GM20431 (cell line): ENCODE measurements around the gene GGCT.
"Not testable (repeated sequence)": the region's sequence is repeated elsewhere in the genome, so short reads cannot be mapped to it uniquely, and the experiment has no call there.

Source experiments
- in situ Hi-C: fragments of 300-500 bp; cut with MseI, MboI; formaldehyde crosslinking; loops from one replicate; pipeline ENCODE4 v1.15.0; 2020; ENCODE audit warnings: low sequenced_read_pairs; ENCODE audit not compliant: unreplicated experiment

GGCT gene, protein sequence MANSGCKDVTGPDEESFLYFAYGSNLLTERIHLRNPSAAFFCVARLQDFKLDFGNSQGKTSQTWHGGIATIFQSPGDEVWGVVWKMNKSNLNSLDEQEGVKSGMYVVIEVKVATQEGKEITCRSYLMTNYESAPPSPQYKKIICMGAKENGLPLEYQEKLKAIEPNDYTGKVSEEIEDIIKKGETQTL

DNA sequence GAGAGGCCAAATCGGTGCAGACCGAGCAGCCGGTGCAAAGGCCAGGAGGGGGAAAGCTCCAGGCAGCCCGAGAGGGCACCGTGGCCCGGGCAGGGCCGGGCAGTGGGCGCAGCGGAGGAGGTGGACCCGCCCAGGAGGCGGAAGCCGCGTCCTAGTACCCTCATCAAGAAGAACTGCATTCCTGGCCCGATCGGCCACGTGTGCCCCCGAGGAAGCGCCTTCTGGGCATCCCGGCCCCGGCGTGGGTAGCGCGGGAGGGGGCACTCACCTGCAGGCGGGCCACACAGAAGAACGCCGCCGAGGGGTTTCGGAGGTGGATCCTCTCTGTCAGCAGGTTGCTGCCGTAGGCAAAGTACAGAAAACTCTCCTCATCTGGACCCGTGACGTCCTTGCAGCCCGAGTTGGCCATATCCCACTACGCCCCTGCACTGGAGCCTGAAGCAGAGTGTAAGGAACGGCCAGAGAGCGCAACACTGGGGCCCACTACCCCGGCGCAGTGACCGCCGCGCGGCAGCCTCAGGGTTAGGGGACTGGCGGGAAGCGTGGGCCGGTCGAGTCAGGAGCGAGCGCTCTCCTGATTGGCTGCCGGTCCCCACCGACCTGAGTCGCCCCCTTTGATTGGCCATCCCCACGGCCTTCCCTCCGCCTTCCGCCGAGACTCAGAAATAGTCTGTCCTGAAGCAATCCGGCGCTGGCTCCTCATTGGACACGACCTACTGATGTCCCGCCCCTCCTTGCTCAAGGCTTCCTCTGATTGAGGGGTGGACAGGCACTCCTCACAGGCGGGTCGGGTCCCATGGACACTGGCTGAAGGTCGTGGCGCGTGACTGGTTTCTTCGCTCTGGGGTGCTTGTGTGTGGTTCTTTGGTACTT is at the start of gene GGCT:
Gene GGCT (minus strand): TSS at position 529 of the 873 bp plus-strand sequence. CDS start 120 bp downstream, at position 409.
- in situ Hi-C loops: no loop called here

DNA sequence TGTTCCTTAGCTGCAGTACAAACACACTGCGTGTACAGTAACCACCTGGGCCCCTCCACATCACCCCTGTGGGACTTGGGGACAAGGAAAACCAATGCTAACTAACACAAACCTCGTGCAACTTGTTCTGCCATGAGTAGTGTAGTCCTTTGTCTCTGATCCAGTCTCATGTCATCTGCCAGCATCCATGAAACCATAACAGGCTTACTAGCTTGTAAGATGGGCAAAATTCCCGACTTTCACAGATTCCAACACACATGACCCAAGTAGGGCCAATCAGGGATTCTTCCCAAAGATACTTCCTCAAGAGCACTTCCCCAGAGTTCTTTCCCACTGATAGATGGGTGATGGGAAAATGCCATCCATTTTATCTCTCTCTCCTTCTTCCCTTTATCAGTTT is 48.9 kb upstream of the GGCT start:
- in situ Hi-C loops: no loop called here

DNA sequence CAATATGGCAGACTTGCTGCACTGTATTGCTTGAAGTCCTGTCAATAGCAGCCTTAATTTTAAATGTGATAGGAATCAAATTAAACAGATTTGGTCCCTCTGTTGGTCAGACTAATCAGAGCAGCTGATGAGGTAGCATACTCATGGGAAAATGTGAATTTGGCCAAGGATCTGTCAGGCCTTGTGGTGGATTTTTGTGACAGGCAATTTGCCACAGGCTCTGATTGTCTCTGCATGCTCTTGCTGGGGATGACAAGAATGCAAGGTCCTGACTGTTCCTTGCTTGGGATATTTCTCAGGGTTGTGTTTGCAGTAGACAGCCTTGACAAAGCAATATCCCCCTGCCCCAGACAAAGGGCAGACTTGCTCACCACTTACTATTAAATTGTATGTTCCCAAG is 48.5 kb upstream of the GGCT start:
- in situ Hi-C loops: no loop called here

DNA sequence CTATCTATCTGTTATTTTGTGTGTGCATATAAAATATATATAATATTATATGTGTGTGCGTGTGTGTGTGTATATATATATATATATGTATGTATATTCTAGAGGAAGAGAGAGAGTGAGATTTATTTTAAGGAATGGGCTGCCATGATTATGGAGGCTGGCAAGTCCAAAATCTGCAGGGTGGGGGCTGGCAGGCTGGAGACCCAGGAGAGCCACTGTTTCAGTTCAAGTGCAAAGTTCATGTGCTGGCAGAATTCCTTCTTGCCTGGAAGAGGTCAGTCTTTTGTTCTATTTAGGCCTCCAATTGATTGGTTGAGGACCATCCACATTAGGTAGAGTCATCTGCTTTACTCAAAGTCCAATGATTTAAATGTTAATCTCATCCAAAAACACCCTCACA is 47.7 kb upstream of the GGCT start:
- in situ Hi-C loops: no loop called here

DNA sequence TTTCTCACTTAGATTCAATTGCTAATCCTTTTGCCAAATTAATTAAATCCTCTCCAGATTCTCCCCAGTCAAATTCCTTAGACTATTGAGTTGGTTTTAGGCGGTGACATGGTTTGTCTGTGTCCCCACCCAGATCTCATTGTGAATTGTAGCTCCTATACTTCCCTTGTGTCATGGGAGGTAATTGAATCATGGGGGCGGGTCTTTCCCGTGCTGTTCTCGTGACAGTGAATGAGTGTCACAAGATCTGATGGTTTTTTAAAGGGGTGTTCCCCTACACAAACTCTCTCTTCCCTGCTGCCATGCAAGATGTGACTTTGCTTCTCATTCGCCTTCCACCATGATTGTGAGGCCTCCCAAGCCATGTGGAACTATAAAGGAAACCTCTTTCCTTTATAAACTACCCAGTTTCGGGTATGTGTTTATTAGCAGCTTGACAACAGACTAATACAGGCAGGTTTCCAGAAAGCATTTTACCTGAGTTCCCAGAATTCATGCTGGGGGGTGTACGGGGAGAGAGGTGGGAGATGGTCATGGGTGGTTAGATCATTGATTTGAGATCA is 45.4 kb upstream of the GGCT start:
- in situ Hi-C loops: no loop called here

DNA sequence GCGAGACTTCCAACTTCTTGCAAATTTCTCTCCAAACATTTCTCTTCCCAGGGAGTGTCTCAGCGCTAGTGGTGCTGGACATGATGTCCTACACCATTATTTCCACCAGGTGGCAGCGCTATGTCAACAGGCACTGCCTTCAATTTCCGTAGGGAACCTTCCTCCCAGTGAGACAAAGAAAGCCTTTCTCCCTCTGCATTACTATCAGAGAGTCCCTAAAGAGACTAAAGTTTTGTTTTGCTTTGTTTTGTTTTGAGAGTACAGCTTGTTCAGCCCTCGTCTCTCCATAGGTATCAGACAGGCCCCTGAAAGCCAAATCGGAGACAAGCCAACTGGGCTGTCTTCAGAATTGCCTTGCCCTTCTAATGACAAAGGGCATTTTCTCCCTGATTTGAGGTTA is 44.2 kb upstream of the GGCT start:
- in situ Hi-C loops: no loop called here

DNA sequence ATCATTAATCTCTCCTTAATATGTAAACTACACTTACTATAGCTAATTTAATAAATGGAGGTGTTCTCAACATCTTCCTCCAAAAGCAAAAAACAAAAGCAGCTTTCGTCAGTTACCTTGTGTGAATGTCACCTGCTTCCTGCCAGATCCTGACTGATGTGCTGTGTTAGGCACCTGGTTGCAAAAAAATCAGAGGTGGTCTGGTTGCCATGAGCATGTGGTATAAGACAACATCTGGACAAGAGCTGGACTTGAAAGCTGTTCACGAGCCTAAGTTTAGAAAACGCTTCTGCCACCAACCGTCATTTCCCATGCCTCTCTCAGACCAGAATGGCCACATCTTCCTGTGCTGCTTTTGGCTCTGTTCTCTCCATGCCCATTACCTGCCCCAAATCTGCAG is 42.0 kb upstream of the GGCT start:
- in situ Hi-C loops: no loop called here

DNA sequence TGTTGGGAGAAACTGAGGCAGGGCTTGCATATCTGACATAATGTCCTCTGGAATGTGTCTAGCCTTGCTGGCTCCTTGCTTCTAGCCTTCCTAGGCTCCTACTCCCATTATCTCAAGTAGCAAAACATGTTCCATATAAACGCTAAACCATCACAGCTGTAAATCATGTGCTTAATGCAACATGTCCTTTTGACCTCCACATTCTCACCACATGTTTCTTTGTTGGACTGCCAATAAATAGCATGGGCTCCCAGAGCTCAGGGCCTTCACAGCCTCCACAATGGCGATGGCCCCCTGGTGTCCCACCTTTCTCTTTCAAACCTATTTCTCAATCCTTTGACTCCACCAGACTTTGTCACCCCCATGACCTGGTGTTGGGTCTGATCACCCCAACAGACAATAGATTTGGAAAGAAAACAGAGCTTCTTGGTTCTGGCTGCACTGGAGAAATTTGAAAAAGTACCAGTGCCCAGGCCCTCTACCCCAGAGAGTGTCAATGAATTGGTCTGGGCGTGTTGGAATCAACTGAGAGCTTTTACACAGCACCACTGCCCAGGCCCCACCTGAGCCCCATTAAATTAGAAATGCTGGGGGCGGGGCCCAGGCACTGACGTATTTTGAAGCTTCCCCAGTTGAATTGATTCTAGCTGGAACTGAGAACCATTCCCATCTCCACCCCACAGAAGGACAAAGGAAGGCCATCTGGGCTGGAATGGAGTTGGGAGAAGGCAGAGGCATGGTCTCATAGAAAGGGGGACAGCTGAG is 41.3 kb upstream of the GGCT start:
- in situ Hi-C loops: no loop called here

DNA sequence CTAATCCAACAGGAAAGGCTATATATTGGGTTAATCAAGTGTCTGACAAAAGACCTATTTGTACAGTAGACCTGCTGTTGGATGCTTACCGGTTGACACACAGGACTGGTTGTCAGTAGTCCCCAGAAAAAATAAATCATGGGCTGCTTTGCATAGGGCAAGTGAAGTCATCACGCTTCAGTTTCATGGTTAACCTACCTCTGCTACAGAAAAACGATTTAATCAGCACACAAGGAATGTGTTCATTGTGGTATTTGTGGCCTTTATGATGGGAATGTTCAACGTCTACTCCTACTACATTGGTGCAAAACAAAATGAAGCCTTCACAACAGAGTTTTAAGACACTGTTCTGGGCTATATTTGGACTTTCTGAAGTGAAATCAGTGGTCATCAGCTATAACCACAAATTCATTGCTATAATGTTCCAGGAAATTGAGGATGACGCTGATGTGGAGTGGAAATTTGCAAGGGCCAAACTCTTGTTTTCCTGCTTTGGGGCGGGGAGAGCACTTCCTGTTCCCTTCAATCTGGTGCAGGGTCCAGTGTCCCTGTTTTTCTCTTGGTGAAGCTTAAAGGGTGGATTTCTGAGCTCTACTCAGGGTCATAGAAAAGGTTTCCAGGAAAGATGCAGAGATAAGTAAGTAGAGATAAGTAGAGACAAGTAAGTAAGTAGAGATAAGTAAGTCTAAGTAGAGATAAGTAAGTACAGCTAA is 39.3 kb upstream of the GGCT start:
- in situ Hi-C loops: no loop called here

DNA sequence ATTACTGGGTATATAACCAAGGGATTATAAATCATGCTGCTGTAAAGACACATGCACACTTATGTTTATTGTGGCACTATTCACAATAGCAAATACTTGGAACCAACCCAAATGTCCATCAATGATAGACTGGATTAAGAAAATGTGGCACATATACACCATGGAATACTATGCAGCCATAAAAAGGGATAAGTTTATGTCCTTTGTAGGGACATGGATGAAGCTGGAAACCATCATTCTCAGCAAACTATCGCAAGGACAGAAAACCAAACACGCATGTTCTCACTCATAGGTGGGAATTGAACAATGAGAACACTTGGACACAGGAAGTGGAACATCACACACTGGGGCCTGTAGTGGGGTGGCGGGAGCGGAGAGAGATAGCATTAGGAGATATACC is 38.5 kb upstream of the GGCT start:
- in situ Hi-C loops: not testable (repeated sequence)

DNA sequence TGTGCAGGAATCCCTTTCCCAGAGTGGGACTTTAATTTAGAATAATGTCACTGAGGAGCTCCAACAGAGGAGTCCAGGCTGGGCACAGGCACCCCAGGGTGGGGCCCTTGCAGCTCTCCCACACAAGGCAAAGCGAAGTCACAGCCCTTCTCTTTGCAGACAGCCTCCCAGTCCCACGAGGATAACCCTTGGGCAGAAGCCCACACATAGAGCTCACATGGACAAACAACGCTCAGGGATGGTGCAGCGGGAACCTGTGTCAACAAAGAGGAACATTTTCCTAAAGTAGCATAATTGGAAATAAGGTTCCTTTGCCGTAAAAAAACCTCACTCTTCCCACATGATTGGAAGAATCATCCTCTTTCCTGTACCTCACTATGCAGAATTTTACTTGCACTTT is 29.3 kb upstream of the GGCT start:
- in situ Hi-C loops: no loop called here

DNA sequence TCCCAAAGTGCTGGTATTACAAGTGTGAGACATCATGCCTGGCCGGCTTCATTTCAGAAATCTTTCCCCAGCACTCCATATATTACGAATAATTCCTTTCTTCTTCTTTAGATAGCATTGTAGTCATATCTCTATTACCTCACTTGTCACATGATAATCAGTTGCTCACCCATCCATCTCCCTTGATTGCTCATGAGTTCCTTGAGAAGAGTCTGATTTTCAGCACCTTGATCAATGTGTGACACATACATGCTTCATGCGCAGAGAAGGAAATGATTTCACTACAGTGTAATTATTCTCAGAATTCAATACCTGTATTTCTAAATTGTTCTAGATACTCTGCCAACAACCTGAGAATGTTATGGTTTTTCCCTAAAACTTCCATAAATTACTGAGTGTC is 26.7 kb upstream of the GGCT start:
- in situ Hi-C loops: no loop called here

DNA sequence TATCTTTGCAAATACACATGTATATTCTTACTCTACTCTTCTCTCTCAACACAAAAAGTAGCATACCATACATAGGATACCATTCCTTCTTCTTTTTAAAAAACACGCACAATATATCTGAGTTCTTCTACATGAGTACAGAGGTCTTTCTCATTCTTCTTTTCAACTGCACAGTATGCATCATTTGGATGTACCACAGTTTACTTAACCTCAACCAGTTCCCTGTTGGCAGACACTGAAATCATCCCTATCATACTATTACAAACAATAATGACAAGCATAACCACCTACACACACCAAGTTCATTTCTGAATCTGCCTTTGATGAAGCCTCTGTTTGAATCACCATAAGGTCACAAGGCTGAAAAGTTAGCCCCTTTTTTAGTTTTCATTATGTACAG is 25.7 kb upstream of the GGCT start:
- in situ Hi-C loops: no loop called here

DNA sequence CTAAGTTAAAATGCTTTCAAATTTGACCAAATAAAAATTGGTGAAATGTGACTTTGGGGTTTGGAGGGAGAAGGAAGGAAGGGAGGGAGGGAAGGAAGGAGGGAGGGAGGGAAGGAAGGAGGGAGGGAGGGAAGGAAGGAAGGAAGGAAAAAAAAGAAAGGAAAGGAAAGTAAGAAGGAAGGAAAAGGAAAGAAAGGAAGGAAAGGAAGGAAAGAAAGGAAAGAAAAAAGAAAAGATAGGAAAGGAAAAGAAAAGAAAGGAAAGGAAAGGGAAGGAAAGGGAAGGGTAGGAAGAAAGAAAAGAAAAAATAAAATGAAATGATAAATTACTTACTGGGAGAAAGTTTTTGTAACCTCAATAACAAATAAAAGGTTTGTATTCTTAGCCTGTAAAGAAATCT is 24.1 kb upstream of the GGCT start:
- in situ Hi-C loops: no loop called here

DNA sequence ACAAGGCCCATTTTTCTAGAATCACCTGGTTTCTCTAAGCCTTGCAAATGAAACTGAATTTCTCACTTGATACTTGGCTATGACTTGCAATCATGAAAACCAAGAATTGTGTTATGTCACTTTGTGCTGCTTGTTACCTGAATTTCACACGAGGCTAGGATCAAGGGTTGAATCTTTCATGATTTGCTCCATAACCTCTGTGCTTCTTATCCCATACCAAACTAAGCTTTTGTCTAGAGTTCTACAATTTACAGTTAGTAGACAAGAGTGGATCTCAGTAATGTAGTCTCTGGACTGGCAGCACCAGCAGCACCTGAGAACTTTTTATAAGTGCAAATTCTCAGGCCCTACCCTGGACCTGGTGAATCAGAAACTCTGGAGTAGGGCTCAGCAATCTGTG is 22.7 kb upstream of the GGCT start:
- in situ Hi-C loops: not testable (repeated sequence)

DNA sequence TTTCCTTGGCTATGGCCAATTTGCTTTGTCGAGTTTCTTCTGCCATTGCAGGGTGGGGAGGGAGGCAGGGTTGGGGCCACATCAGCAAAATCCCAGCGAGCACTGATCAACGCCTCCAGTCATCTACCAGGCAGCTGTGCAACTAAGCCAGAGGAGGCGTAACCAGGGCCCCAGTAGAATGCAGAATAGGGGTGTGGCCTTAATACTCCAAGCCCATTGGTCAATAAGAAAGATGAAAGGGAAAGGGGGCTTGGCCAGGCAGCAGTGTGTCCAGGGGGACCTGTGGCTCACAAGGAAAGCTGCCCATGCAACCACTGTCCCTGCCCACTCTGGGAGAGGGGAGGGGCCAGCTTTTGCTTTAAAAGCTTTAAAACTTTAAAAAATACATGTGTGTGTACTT is 21.5 kb upstream of the GGCT start:
- in situ Hi-C loops: no loop called here

DNA sequence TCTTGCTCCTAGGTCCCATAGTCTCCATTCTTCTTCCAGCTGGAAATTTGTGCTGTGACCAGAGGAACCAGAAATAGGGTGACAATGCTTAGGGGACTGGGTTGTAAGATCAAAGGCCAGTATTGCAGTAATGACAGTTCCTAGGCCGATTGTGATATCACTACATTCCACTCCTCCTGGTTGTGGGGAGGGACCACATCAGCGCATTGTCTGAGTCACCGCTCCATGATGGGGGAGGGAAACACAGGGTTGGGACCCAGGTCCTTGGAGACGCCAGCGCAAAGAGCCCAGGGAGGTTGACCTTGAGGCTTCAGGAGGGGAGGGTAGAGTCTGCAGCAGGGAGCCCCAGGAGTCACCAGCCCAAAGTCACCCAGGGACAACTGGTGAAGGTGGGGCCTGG is 20.8 kb upstream of the GGCT start:
- in situ Hi-C loops: no loop called here

DNA sequence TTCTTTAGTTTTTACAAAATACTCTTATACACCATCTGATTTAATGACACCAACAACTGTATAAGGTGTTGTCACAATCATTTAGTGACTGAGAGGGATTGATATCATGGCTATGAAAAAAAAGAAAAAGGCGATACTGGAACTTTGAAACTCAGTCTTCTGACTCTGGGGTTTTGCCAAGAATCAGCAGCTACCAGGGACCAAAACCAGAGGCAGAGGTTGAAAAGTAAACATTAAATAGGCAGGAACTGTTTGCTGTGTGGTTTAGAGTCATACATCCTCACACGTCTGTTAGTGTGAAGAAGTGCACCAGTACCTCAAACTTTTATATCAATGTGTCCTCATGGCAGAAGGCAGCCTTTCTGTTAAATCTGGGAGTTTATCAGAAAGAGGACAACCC is 19.9 kb upstream of the GGCT start:
- in situ Hi-C loops: no loop called here

DNA sequence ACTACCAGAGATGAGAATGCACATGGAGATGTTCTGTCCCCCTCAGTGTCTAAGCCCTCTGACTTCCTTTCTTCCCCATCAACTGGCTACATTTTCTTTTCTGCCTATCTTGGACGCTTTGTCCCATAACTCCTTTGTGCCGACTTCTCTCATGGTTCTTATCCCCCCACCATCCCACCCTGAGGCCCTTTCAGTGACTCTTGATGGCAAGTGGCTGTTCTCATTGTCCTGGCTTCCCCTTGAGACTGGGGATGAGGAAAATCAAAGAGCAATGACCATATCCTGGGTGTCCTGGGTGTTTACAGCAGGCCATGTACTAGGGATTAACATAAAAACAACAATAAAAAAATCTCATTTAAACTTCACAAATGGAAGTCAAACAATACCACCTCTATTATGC is 18.8 kb upstream of the GGCT start:
- in situ Hi-C loops: no loop called here

DNA sequence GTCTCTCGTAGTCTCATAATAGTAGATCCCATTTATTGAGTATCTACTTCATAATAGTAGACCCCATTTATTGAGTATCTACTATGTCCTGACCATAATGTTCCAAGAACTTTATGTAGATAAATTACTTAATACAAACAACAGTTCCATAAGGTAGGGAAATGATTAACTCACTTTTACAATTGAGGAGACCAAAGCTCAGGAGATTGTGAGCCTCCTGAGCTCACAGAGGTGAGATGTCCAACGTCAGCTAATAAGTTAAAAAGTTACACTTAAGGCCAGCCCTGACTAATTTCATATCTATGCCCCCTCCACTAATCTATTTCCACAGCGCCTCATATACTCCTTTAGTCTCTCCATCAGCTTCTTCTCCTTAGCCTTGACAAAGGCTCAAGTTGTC is 17.5 kb upstream of the GGCT start:
- in situ Hi-C loops: no loop called here
